C4-2B (cell line): ENCODE measurements around the gene CYP46A1.

Experiments
- H3K27ac ChIP-seq: fragments of 450-650 bp; 2 replicates; pipeline ENCODE4 v1.5.1; 2017
- ZFX ChIP-seq: fragments of 450-650 bp; IDR thresholded peaks from 2 replicates; pipeline ENCODE4 v1.6.1; 2017
- TF ChIP-seq, protein P1 (sequence below): fragments of 450-650 bp; conservative IDR thresholded peaks from 2 replicates; pipeline ENCODE4 v1.5.1; 2017; ENCODE audit warnings: mild to moderate bottlenecking

Gene CYP46A1

GRCh38 chr14:99670361-99671234, 13.5 kb upstream of the CYP46A1 start:
- no peak for TF ChIP-seq ZFX
- TF ChIP-seq, protein P1, sequence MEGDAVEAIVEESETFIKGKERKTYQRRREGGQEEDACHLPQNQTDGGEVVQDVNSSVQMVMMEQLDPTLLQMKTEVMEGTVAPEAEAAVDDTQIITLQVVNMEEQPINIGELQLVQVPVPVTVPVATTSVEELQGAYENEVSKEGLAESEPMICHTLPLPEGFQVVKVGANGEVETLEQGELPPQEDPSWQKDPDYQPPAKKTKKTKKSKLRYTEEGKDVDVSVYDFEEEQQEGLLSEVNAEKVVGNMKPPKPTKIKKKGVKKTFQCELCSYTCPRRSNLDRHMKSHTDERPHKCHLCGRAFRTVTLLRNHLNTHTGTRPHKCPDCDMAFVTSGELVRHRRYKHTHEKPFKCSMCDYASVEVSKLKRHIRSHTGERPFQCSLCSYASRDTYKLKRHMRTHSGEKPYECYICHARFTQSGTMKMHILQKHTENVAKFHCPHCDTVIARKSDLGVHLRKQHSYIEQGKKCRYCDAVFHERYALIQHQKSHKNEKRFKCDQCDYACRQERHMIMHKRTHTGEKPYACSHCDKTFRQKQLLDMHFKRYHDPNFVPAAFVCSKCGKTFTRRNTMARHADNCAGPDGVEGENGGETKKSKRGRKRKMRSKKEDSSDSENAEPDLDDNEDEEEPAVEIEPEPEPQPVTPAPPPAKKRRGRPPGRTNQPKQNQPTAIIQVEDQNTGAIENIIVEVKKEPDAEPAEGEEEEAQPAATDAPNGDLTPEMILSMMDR: no peak
- peak overlapping the region; percentile 24; the same call in 1 of the 2 replicates for H3K27ac ChIP-seq

GRCh38 chr14:99671235-99672224, 12.6 kb upstream of the CYP46A1 start:
- H3K27ac ChIP-seq: no peak overlapping the region
- TF ChIP-seq, protein P1: no peak
- no peak for TF ChIP-seq ZFX

GRCh38 chr14:99672506-99673304, 11.4 kb upstream of the CYP46A1 start:
- TF ChIP-seq ZFX: no peak
- TF ChIP-seq, protein P1: no peak
- H3K27ac ChIP-seq: no peak overlapping the region

- TF ChIP-seq ZFX: no peak
- TF ChIP-seq, protein P1: no peak
- H3K27ac ChIP-seq: no peak overlapping the region
These were observed 10.6 kb upstream of the CYP46A1 start for GRCh38 chr14:99673305-99674063.

GRCh38 chr14:99674064-99674650, 9.9 kb upstream of the CYP46A1 start:
- TF ChIP-seq, protein P1: no peak
- no peak for TF ChIP-seq ZFX
- no peak overlapping the region for H3K27ac ChIP-seq

- H3K27ac ChIP-seq: no peak overlapping the region
- TF ChIP-seq ZFX: no peak
- TF ChIP-seq, protein P1: no peak
These were observed 9.2 kb upstream of the CYP46A1 start for GRCh38 chr14:99674776-99675381.
